Vagina (tissue), 2 donors: ENCODE results near the gene IQCM. TPM values are rescaled to one million over a fixed set of nuclear protein-coding genes. Genes with fewer than 3 reads are reported as not detected.

ENCODE experiments used
- DNase-seq, 2 donors: peaks; one replicate each; pipeline ENCODE4 v3.0.0-alpha.2; 2017; ENCODE audit errors: extremely low spot score in 2 of 2
- H3K27ac ChIP-seq: fragments of 200-600 bp; sonication (generic); one replicate; pipeline ENCODE4 v1.5.1; 2019
- H3K27me3 ChIP-seq: fragments of 200-600 bp; sonication (generic); one replicate; pipeline ENCODE4 v1.5.1; 2019
- H3K36me3 ChIP-seq, 2 donors: fragments of 200-600 bp; sonication (generic); one replicate each; pipeline ENCODE4 v1.5.1; 2017 to 2019
- H3K4me1 ChIP-seq: fragments of 200-600 bp; sonication (generic); one replicate; pipeline ENCODE4 v1.5.1; 2019
- H3K4me3 ChIP-seq, 2 donors: fragments of 200-600 bp; sonication (generic); 1 replicate in 1 of 2; 2 replicates in 1 of 2; pipeline ENCODE4 v1.5.1; 2016 to 2019
- H3K9me3 ChIP-seq: fragments of 200-600 bp; sonication (generic); one replicate; pipeline ENCODE4 v1.5.1; 2019
- POLR2A ChIP-seq, 2 donors: fragments of 450-650 bp; IDR thresholded peaks; one replicate each; pipeline ENCODE4 v1.6.1; 2017; ENCODE audit warnings: antibody characterized with exemption in 2 of 2, mild to moderate bottlenecking in 2 of 2, moderate library complexity in 2 of 2
- POLR2AphosphoS5 ChIP-seq, 2 donors: sonication (generic); formaldehyde crosslinking; IDR thresholded peaks; one replicate each; pipeline ENCODE4 v1.9.0; 2017; ENCODE audit warnings: antibody characterized with exemption in 2 of 2, mild to moderate bottlenecking in 2 of 2, low read depth in 1 of 2; ENCODE audit not compliant: insufficient read depth in 1 of 2
- intact Hi-C: fragments of 100-400 bp; cut with DNase I; formaldehyde crosslinking; loops from one replicate; pipeline ENCODE4 v1.15.1; 2023
- total RNA-seq: library from RNA; depleted of rRNA; stranded (reverse); fragments of >200 nt; gene quantifications from one replicate; pipeline ENCODE4 v1.2.3, GENCODE V29; 2016
- TF ChIP-seq, protein P1 (sequence below), 3 experiments: fragments of 450-650 bp in 2 of 3; fragments of 200-600 bp in 1 of 3; sonication (generic) in 1 of 3; IDR thresholded peaks; one replicate each; pipeline ENCODE4 v1.5.1; 2017 to 2019; ENCODE audit warnings: antibody characterized with exemption in 3 of 3, mild to moderate bottlenecking in 2 of 3, moderate library complexity in 2 of 3

The IQCM gene
- total RNA-seq, 1 donor from 2014 or later = not detected

- H3K36me3 ChIP-seq = no peaks in the 10 kb centered on the region
- no peak overlapping the region for H3K4me3 ChIP-seq
- TF ChIP-seq POLR2A (IDR thresholded peaks at IDR 0.05) = no peak
- TF ChIP-seq POLR2AphosphoS5 (IDR thresholded peaks at IDR 0.05; ENCODE audit: insufficient read depth in 1 of 2, low read depth in 1 of 2) = no peak
- TF ChIP-seq, protein P1, sequence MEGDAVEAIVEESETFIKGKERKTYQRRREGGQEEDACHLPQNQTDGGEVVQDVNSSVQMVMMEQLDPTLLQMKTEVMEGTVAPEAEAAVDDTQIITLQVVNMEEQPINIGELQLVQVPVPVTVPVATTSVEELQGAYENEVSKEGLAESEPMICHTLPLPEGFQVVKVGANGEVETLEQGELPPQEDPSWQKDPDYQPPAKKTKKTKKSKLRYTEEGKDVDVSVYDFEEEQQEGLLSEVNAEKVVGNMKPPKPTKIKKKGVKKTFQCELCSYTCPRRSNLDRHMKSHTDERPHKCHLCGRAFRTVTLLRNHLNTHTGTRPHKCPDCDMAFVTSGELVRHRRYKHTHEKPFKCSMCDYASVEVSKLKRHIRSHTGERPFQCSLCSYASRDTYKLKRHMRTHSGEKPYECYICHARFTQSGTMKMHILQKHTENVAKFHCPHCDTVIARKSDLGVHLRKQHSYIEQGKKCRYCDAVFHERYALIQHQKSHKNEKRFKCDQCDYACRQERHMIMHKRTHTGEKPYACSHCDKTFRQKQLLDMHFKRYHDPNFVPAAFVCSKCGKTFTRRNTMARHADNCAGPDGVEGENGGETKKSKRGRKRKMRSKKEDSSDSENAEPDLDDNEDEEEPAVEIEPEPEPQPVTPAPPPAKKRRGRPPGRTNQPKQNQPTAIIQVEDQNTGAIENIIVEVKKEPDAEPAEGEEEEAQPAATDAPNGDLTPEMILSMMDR (IDR thresholded peaks at IDR 0.05) = no peak
- intact Hi-C loops = no loop called here
- H3K9me3 ChIP-seq = no peaks in the 10 kb centered on the region
- no peak for DNase-seq
- no peak overlapping the region for H3K27ac ChIP-seq
- no peaks in the 10 kb centered on the region for H3K27me3 ChIP-seq
- no peaks in the 10 kb centered on the region for H3K4me1 ChIP-seq
Observed at GRCh38 chr4:149595500-149595899, 220.1 kb downstream of the IQCM start.

DNA sequence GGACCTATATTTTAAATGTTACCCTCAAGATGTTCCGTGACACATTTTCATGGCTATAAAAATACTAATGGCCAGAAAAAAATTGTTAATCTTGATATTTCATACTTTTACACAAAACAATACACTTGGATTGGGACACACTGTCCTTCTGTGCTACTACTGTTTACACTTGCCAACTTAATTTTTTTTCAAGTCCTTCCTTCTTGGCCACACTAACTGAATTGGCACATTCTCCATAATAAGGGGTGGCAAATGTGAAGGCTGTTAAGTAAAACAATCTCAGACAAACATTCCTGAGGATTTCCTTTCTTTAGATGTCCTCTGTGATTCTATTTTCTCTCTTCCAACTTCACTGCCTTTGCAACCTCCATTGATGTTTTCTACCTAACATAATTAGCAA is 225.8 kb downstream of the IQCM start:
- Histone ChIP-seq H3K4me1 (no peaks in the 10 kb centered on the region), H3K36me3 (no peaks in the 10 kb centered on the region), H3K4me3 (no peak overlapping the region), H3K27ac (no peak overlapping the region), H3K27me3 (no peaks in the 10 kb centered on the region), H3K9me3 (no peaks in the 10 kb centered on the region)
- intact Hi-C loops = no loop called here
- TF ChIP-seq POLR2AphosphoS5 (IDR thresholded peaks at IDR 0.05; ENCODE audit: insufficient read depth in 1 of 2, low read depth in 1 of 2) = no peak
- TF ChIP-seq POLR2A (IDR thresholded peaks at IDR 0.05) = no peak
- TF ChIP-seq, protein P1 (IDR thresholded peaks at IDR 0.05) = no peak
- no peak for DNase-seq

DNA sequence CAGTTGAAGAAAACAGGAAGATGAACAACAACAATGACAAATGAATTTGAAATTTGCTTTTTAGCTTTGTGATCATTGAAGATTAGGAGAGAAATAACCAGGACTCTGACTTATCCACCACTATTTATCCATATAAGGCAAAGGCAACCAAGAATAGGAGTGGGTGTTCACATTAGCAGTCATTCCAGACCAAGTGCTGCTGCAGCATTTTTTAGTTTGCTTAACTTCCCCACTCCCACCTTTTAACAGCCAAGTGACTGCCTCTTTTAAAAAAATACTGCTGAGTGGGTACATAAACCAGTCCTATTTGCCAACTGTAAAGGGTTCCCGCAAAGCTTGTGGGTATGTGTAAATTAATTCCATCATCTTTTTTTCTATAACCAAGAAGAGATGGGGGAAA is 230.9 kb downstream of the IQCM start:
- Histone ChIP-seq H3K4me3 (no peak overlapping the region), H3K27me3 (no peaks in the 10 kb centered on the region), H3K27ac (no peak overlapping the region), H3K9me3 (no peaks in the 10 kb centered on the region), H3K4me1 (no peaks in the 10 kb centered on the region), H3K36me3 (no peaks in the 10 kb centered on the region)
- no peak for DNase-seq
- intact Hi-C loops = no loop called here
- no peak for TF ChIP-seq POLR2A (IDR thresholded peaks at IDR 0.05)
- TF ChIP-seq, protein P1 (IDR thresholded peaks at IDR 0.05) = no peak
- TF ChIP-seq POLR2AphosphoS5 (IDR thresholded peaks at IDR 0.05; ENCODE audit: insufficient read depth in 1 of 2, low read depth in 1 of 2) = no peak

GRCh38 chr4:149574971-149575370 is 240.7 kb downstream of the IQCM start:
- H3K4me3 ChIP-seq = no peak overlapping the region
- no peaks in the 10 kb centered on the region for H3K36me3 ChIP-seq
- H3K27me3 ChIP-seq = no peaks in the 10 kb centered on the region
- no peak overlapping the region for H3K27ac ChIP-seq
- DNase-seq = no peak
- H3K4me1 ChIP-seq = no peaks in the 10 kb centered on the region
- intact Hi-C loops = no loop called here
- no peaks in the 10 kb centered on the region for H3K9me3 ChIP-seq
- TF ChIP-seq POLR2A (IDR thresholded peaks at IDR 0.05) (no peak), POLR2AphosphoS5 (IDR thresholded peaks at IDR 0.05; ENCODE audit: insufficient read depth in 1 of 2, low read depth in 1 of 2) (no peak)
- TF ChIP-seq, protein P1 (IDR thresholded peaks at IDR 0.05) = no peak

GRCh38 chr4:149572716-149573115 is 242.9 kb downstream of the IQCM start:
- DNase-seq = no peak
- Histone ChIP-seq H3K4me3 (no peak overlapping the region), H3K27ac (no peak overlapping the region), H3K36me3 (no peaks in the 10 kb centered on the region), H3K4me1 (no peaks in the 10 kb centered on the region), H3K27me3 (no peaks in the 10 kb centered on the region), H3K9me3 (no peaks in the 10 kb centered on the region)
- intact Hi-C loops = no loop called here
- TF ChIP-seq, protein P1 (IDR thresholded peaks at IDR 0.05) = no peak
- TF ChIP-seq POLR2AphosphoS5 (IDR thresholded peaks at IDR 0.05; ENCODE audit: insufficient read depth in 1 of 2, low read depth in 1 of 2) (no peak), POLR2A (IDR thresholded peaks at IDR 0.05) (no peak)
